ENCODE measurements around the gene MOB4.

- TF ChIP-seq CTCF (IDR thresholded peaks at IDR 0.05) (no peak), ZFX (IDR thresholded peaks at IDR 0.05; ENCODE audit: borderline replicate concordance) (no peak)
These were observed 32.7 kb downstream of the MOB4 start for GRCh38 chr2:197548582-197548981.
